PFSK-1 (cell line): ENCODE measurements around the gene NCOR1.

Experiments used
- FOXP2 ChIP-seq: optimal IDR thresholded peaks from 2 replicates; pipeline ENCODE3; 2011; ENCODE audit warnings: borderline replicate concordance, control low read depth, inconsistent platforms; ENCODE audit not compliant: insufficient read depth; ENCODE audit errors: extremely low read length, extremely low read depth
- POLR2AphosphoS5 ChIP-seq: IDR thresholded peaks from 2 replicates; pipeline ENCODE4 v1.6.1; 2012; ENCODE audit warnings: low read depth, mild to moderate bottlenecking, control low read depth, low read length, moderate library complexity
- REST ChIP-seq, 2 experiments: IDR thresholded peaks; 2 replicates each; pipeline versions ENCODE4 v1.6.1 to v1.8.0; 2011 to 2012; ENCODE audit warnings: low read depth in 2 of 2, low read length in 2 of 2, control low read depth in 1 of 2, inconsistent platforms in 1 of 2, mild to moderate bottlenecking in 1 of 2, moderate library complexity in 1 of 2; ENCODE audit not compliant: insufficient read depth in 1 of 2
- SIN3A ChIP-seq: IDR thresholded peaks from 2 replicates; pipeline ENCODE4 v1.6.1; 2012; ENCODE audit warnings: mild to moderate bottlenecking, low read length, moderate library complexity, borderline replicate concordance; ENCODE audit not compliant: insufficient read depth
- TAF1 ChIP-seq: IDR thresholded peaks from 2 replicates; pipeline ENCODE4 v1.6.1; 2012; ENCODE audit warnings: low read length, control low read depth, borderline replicate concordance; ENCODE audit not compliant: insufficient read depth

GRCh38 chr17:16005636-16006035 lies 209.7 kb downstream of the NCOR1 start:
- TF ChIP-seq REST (IDR thresholded peaks at IDR 0.05; ENCODE audit: insufficient read depth in 1 of 2, low read depth in 2 of 2, low read length in 2 of 2) (no peak), SIN3A (no peak), POLR2AphosphoS5 (no peak), TAF1 (no peak), FOXP2 (no peak)
